HG03095 (cell line): Measurements from ENCODE around the gene CEP76.

ENCODE experiments used
- ATAC-seq: cut with Tn5 transposase; IDR thresholded peaks from one replicate; pipeline ENCODE4 v1.9.1; 2021; ENCODE audit warnings: moderate library complexity; ENCODE audit not compliant: unreplicated experiment

Gene CEP76

DNA sequence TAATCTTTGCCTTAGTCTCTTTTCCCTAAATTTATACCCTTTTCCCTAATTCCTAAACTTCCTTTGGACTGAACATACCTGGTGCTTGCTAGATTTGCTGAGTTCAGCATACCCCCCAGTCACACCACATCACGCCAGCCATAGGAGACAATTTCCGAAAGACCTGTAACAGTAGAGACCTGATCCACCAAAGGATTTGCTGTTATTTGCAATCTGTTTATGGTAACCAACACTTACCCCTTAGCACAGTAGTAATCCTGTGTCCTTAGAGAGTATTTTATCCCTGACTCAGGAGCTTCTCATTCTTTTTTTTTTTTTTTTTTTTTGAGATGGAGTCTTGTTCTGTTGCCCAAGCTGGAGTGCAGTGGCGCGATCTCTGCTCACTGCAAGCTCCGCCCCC lies 8.9 kb upstream of the CEP76 start:
- no peak for ATAC-seq

- ATAC-seq, result no peak
Measured at GRCh38 chr18:12703664-12704063, 1.1 kb upstream of the CEP76 start.

DNA sequence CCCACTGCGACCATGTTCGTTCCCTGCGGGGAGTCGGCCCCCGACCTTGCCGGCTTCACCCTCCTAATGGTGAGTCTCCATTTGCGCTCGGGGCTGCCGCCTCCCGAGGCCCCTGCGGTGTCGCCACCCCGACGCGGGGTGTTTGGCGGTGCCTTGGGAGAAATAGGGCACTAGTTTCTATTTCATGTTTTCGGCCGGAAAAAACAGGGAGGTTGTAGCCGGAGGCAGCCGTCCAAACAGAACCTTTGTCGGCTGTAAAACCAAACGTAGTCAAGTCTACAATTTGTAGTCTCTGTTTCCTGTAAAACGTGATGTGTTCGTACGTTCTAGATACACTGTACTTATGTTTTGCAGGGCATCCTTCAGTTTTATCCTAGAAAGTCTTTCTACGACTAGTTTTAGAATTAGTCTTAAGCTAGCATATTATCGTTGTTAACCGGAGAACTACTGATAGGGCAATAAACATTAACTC lies 609 bp upstream of the CEP76 start:
- no peak for ATAC-seq

GRCh38 chr18:12701161-12701560 lies 1.4 kb downstream of the CEP76 start:
- no peak for ATAC-seq

- no peak for ATAC-seq
Measured at GRCh38 chr18:12699747-12700146, 2.8 kb downstream of the CEP76 start.

- ATAC-seq, result no peak
Measured at GRCh38 chr18:12694032-12694431, 8.5 kb downstream of the CEP76 start.

GRCh38 chr18:12692206-12692605 lies 10.3 kb downstream of the CEP76 start:
- ATAC-seq, result no peak

GRCh38 chr18:12689256-12689850 lies 13.2 kb downstream of the CEP76 start:
- ATAC-seq, result no peak

- ATAC-seq, result no peak
Measured at GRCh38 chr18:12686100-12686499, 16.4 kb downstream of the CEP76 start.

DNA sequence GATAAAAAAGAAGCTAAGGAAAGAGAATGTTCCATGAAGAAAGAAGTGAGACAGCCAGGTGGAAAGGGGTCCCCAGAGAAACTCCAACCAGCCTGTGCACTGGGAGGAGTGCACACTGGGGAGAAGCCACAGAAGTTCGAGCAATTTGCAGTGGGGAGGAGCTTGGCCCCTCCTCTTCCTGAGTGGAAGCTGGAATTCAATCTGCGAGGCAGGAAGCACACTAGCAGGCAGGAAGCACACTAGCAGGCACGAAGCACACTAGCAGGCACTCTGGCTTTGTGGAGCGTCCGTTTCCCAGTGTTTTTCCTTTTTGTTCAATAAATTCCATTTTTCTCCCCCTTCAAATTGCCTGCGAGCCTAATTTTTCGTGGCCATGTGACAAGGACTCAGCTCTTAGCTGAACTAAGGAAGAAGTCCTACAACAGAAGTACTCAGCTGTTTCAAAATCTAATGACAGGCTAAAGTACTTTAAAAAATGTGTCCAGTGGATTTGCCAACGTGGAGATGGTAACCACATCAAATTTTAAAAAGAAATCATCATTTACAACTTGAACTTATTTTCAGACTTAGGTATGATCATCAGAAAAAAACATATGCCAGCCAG lies 23.2 kb downstream of the CEP76 start:
- ATAC-seq, result no peak

- no peak for ATAC-seq
Measured at GRCh38 chr18:12668041-12668440, 34.5 kb downstream of the CEP76 start.

GRCh38 chr18:12659904-12660605 lies 42.5 kb downstream of the CEP76 start:
- ATAC-seq, result no peak

- peak; percentile 28 for ATAC-seq
Measured at GRCh38 chr18:12658426-12659138, 43.9 kb downstream of the CEP76 start.

DNA sequence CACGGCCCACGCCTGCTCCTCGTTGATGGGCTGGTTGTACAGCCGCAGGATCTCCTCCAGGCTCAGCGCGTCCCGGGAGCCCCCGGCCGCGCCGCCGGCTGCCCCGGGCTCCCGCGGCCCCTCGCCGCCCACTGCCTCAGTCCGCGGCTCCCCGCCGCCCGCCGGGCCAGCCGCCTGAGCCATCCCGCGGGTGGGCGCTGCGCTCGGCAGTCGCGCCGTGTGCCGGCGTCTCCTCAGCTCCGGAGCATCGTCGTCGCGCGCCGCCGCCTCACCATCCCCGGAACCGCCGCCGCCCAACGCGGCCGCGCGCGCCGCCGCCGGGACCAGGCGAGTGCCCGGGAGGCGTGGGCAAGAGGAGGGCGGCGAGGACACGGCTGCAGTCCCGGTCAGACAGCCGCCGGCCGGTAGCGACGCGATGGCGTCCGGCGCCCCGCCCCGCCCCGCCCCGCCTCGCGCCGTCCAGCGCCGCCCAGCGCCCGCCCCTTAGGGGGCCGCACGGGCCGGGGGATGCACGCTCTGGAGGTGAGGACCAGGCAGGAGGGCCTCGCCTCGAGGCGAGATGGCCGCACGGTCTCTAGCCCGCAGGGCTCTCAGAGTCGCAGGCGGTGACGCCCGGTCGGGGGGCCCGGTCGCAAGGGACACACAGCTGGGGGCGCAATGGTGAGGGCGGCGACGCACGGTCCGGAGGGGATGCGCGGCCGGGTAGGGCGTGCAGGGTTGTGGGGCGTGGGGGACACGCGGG lies 44.7 kb downstream of the CEP76 start, which contains the start of gene SPIRE1:
SPIRE1 (minus strand) TSS at position 424 of the 742 bp plus-strand sequence; CDS start at position 183, 241 bp downstream.
- ATAC-seq, result peak; percentile 80

- ATAC-seq, result peak; percentile 44
Measured at GRCh38 chr18:12656938-12657683, 45.4 kb downstream of the CEP76 start.

GRCh38 chr18:12656605-12656937 lies 46.0 kb downstream of the CEP76 start:
- ATAC-seq, result no peak

GRCh38 chr18:12654971-12655370 lies 47.6 kb downstream of the CEP76 start:
- no peak for ATAC-seq

DNA sequence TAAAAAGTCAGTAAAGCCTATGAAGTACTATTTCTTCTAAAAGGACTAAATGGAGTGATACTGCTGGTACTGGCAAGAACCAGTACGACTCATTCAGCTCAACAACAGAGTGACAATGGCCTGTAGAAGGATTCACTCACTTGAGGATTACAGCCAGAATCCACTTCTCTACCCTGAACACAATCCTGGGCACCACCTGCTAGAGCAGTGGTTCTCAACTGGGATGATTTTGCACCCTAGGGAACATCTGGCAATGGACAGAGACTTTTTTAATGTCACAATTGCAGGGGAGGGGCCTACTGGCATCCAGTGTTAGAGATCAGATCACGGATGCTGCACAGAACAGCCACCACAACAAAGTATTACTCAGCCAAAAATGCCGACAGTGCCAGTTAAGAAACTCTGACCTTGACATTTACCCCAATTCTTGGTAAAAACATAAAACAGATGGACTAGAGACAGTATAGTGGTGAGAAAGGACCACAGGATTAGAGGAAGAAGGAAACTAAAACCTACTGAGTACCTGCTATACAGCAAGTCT lies 49.6 kb downstream of the CEP76 start:
- no peak for ATAC-seq

DNA sequence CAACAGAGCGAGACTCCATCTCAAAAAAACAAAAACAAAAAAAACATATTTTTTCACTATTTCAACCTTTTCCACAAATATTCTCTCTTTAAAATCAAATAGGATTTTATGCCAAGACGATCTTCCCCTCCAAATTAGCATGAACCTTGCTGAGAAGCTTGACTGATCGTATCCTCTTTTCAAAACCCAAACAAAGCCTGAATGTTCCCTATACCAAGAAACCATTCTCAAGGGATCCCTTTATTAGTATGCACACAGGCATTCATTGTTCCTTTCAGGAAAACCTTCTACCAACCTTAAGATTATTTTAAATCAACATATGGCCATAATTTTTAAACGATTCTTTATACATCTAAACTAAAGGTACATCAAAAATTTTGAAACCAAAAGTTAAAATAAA lies 50.9 kb downstream of the CEP76 start:
- no peak for ATAC-seq

DNA sequence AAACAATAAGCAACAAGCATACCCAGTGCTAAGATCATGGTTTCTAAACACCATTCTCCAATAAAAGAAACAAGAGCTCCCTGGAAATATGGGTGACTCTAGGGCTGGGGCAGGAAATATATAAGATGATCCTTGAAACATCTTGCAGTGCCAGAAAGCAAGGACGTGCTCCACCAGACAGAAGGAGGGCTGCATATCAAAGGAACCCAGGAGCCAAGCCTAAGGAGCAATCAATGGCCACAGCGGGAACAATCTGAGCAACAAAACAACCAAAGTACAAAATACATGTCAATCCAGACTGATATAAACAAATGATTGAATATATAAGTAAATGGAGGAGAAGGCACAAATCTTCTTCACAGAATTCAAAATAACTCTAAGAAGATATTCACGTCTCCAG lies 54.8 kb downstream of the CEP76 start:
- ATAC-seq, result no peak
